KOPT-K1 (cell line): ENCODE results near the gene IGSF22.

Experiments
- H3K27ac ChIP-seq: fragments of 200-600 bp; sonication (generic); 2 replicates; pipeline ENCODE4 v1.5.1; 2016; ENCODE audit warnings: antibody characterized with exemption, mild to moderate bottlenecking, low read depth, low read length; ENCODE audit not compliant: poor library complexity, severe bottlenecking
- H3K36me3 ChIP-seq: fragments of 200-600 bp; sonication (generic); 2 replicates; pipeline ENCODE4 v1.5.1; 2017; ENCODE audit warnings: antibody characterized with exemption, mild to moderate bottlenecking, low read length, moderate library complexity; ENCODE audit not compliant: insufficient read depth
- H3K9me3 ChIP-seq: fragments of 200-600 bp; sonication (generic); 2 replicates; pipeline ENCODE4 v1.5.1; 2017; ENCODE audit warnings: antibody characterized with exemption, low read length, mild to moderate bottlenecking; ENCODE audit not compliant: insufficient read depth, poor library complexity, severe bottlenecking

IGSF22 gene

DNA sequence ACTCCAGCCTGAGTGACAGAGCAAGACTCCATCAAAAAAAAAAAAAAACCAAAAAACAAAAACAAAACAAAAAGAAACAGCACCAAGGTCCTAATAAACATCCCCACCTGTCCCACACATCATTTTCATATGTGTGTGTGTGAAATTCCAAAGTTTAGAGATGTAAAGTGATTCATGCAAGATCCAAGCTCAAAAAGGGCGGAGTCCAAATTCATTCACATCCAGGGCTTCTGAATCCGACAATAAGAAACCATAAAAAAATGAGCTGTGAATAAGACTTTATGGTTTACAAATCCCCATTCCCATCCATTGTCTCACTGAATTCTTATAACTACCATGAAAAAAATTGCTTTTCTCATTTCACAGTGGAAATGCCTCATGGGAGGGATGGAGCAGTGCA lies 30.9 kb upstream of the IGSF22 start:
- no peaks in the 10 kb centered on the region for H3K36me3 ChIP-seq
- no peaks in the 10 kb centered on the region for H3K9me3 ChIP-seq
- no peak overlapping the region for H3K27ac ChIP-seq

DNA sequence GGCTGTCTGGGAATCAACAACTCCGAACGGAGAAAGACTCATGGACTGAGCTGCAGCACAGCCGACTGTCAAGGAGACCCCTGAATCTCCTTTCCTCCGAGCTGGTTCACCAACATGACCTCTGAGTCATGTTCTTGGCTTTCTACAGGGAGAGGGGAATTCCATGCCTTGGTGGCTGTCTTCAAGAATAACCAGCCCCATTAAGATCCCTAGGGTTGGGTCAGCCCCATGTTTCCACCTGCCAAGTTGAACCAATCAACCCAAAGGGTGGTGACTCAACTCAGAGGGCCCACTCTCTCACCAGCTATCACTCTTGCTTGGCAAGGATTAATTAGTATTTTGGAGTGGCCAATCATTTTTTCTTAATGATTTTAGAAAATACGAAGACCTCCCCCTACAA lies 28.3 kb upstream of the IGSF22 start:
- H3K9me3 ChIP-seq, result no peaks in the 10 kb centered on the region
- H3K36me3 ChIP-seq, result no peaks in the 10 kb centered on the region
- no peak overlapping the region for H3K27ac ChIP-seq

- Histone ChIP-seq H3K27ac (no peak overlapping the region), H3K9me3 (no peaks in the 10 kb centered on the region), H3K36me3 (no peaks in the 10 kb centered on the region)
Observed at GRCh38 chr11:18752502-18752901, 26.5 kb upstream of the IGSF22 start.

GRCh38 chr11:18750944-18751343 lies 25.0 kb upstream of the IGSF22 start:
- H3K27ac ChIP-seq, result no peak overlapping the region
- H3K9me3 ChIP-seq, result no peaks in the 10 kb centered on the region
- no peaks in the 10 kb centered on the region for H3K36me3 ChIP-seq

DNA sequence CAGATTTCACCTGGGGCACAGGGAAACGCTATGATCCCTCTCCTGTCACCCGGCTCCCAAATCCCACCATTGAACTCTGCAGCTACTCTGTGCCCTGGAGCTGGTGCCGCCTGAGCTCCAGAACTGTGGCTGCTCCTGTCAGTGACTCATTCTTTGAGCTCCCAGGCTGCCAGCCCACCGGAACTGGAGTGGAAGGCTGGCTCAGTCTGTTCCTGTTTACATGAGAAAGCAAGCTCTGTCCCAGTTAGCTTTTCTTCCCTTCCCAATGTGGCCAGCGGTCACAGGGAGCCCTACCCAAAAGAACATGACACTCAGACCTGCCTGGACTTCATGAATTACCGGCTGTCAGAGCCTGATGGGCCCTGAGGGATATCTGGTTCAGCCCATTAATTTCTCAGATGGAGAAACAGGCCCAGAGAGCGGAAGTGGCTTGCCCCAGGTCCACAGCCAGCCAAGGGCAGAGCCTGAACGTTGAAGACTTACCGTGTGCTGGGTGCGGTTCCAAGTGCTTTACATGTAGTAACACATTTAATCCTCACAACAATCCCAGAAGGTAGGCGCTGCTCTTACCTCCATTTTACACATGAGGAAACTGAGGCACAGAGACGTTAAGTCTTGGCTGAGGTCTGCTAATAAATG lies 23.8 kb upstream of the IGSF22 start:
- H3K36me3 ChIP-seq, result no peaks in the 10 kb centered on the region
- H3K27ac ChIP-seq, result no peak overlapping the region
- H3K9me3 ChIP-seq, result no peaks in the 10 kb centered on the region

GRCh38 chr11:18748766-18749365 lies 22.9 kb upstream of the IGSF22 start:
- Histone ChIP-seq H3K27ac (no peak overlapping the region), H3K36me3 (no peaks in the 10 kb centered on the region), H3K9me3 (no peaks in the 10 kb centered on the region)

DNA sequence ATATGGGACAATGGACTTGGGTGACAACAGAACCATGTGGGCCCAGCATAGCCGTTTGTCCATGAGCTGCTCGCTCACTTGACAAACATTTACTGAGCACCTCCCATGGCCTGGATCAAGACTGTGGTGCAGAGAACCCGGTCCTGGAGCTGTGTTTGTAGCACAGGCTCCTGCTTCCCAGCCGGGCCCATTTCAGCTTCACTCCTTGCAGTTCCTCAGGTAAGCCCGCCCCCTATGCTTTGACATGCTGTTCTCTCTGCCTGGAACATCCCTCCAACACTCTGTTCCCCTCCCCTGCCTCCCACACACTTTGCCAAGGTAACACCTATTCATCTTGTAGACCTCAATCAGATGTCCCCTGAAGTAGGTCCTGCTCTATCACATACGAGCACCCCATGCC lies 19.3 kb upstream of the IGSF22 start:
- Histone ChIP-seq H3K36me3 (no peaks in the 10 kb centered on the region), H3K9me3 (no peaks in the 10 kb centered on the region), H3K27ac (no peak overlapping the region)

DNA sequence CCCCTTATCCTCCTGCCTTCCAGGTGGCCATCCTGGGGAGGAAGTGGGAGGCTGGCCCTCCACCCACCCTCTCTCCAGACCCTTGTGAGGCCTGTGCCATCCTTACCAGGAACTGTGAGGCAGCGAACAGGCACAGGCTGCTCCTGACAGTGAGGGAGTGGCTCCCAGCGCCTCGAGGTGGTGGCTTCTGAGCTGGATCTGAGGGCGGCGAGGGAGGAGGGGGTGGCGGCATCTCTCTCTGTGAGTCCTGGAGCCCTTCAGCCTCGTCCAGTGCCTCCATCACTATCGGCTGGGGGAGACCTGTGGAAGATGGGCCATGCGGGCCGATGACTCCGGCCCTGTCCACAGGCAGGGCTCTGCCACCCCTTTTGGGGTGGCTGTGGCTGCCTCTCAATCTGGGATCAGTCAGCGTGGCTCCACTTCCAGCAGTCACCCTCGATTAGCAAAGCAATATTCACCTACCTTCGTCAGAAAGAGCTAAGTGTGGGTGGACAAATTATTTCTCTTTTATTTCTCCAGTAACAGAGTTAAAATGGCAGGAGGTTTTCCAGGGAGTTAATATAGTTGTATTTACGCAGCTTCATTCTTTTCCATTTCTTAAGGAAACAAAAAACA lies 18.0 kb upstream of the IGSF22 start:
- Histone ChIP-seq H3K9me3 (no peaks in the 10 kb centered on the region), H3K27ac (no peak overlapping the region), H3K36me3 (no peaks in the 10 kb centered on the region)

GRCh38 chr11:18743365-18743764 lies 17.4 kb upstream of the IGSF22 start:
- Histone ChIP-seq H3K27ac (no peak overlapping the region), H3K36me3 (no peaks in the 10 kb centered on the region), H3K9me3 (no peaks in the 10 kb centered on the region)

DNA sequence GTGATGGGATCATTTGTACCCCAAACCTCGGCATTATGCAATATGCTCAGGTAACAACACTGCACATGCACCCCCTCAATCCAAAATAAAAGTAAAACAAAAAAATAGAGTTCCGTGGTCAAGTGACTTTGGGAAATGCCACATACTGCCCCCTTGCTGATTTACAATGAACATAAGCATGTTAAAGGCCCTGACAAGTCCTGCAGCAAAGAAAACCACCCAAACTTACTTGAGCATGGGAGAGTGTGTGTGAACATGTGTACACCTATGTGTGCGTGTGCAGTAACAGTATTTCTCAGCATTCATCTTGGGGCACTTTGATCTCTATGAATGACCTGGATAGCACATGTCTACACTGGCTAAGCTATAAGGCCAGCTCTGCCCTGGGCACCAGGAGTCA lies 15.8 kb upstream of the IGSF22 start:
- Histone ChIP-seq H3K36me3 (no peaks in the 10 kb centered on the region), H3K9me3 (no peaks in the 10 kb centered on the region), H3K27ac (no peak overlapping the region)

DNA sequence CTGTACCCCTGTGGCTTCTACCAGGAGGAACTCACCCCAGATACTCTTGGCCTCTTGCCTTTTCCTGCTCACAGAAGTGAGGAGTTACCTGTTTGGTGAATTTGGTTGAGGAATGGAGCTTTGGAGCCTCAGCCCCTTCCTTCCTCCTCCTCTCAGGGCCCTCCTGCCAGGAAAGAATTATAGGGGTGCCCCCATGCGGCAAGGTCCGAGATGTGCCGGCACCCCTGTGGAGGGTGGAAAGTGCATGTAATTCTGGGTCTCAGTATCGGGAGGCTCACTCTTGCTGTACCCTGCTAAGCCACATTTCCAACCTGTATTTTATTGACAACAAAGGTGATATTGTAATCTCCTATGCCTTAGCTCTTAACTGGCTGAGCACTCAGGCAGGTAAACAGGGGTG lies 13.7 kb upstream of the IGSF22 start:
- Histone ChIP-seq H3K36me3 (no peaks in the 10 kb centered on the region), H3K9me3 (no peaks in the 10 kb centered on the region), H3K27ac (no peak overlapping the region)

DNA sequence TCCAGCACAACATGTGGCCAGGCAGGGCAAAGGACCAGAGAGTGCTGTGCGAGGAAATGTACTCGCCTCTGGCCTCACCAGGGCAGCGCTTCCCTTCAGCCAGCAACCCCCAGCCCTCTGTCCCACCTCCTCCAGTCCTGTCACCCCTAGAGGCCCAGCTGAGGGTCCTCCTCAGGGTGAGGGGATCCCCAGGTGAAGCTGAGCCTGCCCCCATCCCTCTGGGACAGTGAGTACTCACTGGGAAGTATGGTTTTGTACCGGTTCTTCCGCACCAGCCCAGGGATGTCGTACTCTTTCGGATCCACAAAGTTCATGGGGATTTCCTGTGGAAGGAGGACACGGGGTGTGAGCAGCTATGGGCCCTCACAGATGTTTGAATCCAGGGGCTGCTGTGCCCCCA lies 11.7 kb upstream of the IGSF22 start:
- Histone ChIP-seq H3K27ac (no peak overlapping the region), H3K9me3 (no peaks in the 10 kb centered on the region), H3K36me3 (no peaks in the 10 kb centered on the region)

GRCh38 chr11:18736590-18737148 lies 10.7 kb upstream of the IGSF22 start:
- Histone ChIP-seq H3K9me3 (no peaks in the 10 kb centered on the region), H3K27ac (no peak overlapping the region), H3K36me3 (no peaks in the 10 kb centered on the region)

- Histone ChIP-seq H3K27ac (no peak overlapping the region), H3K36me3 (no peaks in the 10 kb centered on the region), H3K9me3 (no peaks in the 10 kb centered on the region)
Observed at GRCh38 chr11:18733202-18733601, 7.2 kb upstream of the IGSF22 start.

DNA sequence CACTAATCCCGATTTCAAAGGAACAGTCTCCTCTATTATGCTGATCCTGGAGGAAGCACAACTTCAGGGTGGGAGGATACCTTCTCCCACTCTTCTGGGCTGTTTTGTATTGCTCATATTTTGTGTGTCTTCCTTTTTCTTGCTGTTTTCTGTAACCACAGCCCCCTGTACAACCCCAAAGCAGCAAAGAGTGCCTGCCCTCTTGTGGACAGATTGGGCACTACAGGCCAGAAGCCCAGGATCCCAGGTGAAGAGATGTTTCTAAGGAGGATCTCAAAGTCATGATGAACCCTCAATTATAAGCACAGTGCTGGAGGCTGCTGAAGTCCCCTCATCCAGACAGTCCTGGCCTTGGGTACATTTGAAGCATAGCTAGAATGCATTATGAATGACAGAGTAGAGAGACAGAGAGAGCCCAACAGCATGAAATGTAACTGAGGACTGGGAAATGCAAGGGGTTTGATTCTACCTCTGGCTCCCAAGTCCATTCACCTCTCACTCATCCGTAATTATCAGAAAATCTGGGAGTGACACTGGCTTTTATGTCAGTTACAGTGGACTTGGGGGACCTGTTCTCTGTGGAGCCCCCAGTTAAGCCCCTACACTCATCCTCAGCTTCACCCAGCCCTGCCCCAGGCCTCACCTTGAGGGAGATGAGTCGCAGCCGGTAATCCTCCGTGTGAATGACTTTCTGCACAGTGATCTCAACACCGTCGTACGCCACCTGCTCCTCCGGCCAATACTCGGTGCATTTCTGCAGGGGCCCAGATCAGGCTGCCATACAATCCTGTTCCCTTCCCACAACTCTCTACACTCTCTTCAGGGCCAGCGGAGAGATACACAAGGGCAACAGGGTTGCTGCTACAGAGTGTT lies 6.2 kb upstream of the IGSF22 start:
- no peaks in the 10 kb centered on the region for H3K9me3 ChIP-seq
- no peaks in the 10 kb centered on the region for H3K36me3 ChIP-seq
- H3K27ac ChIP-seq, result no peak overlapping the region
